T-helper 2 cell treated with Interferon-gamma antibody and Interleukin-4, amounts not matched to agents 5 μg/mL and 100 μg/mL, for 36 hours (primary cell): Measurements from ENCODE around the gene CALML5.

Experiments
- DNase-seq: peaks from one replicate; pipeline ENCODE4 v3.0.0; 2021; ENCODE audit warnings: low spot score
- H3K27ac Mint-ChIP-seq: one replicate; pipeline ENCODE4 v1.8.0; 2021; ENCODE audit warnings: mild to moderate bottlenecking, mixed read lengths
- H3K27me3 Mint-ChIP-seq: one replicate; pipeline ENCODE4 v1.8.0; 2021; ENCODE audit warnings: low read depth, mixed read lengths
- H3K36me3 Mint-ChIP-seq: one replicate; pipeline ENCODE4 v1.8.0; 2021; ENCODE audit warnings: low read depth, mixed read lengths
- H3K4me1 Mint-ChIP-seq: one replicate; pipeline ENCODE4 v1.8.0; 2021; ENCODE audit warnings: low read depth, mixed read lengths
- H3K4me3 Mint-ChIP-seq: one replicate; pipeline ENCODE4 v1.8.0; 2022; ENCODE audit warnings: mild to moderate bottlenecking, moderate library complexity, mixed read lengths
- H3K9me3 Mint-ChIP-seq: one replicate; pipeline ENCODE4 v1.8.0; 2021; ENCODE audit warnings: mixed read lengths

The CALML5 gene

DNA sequence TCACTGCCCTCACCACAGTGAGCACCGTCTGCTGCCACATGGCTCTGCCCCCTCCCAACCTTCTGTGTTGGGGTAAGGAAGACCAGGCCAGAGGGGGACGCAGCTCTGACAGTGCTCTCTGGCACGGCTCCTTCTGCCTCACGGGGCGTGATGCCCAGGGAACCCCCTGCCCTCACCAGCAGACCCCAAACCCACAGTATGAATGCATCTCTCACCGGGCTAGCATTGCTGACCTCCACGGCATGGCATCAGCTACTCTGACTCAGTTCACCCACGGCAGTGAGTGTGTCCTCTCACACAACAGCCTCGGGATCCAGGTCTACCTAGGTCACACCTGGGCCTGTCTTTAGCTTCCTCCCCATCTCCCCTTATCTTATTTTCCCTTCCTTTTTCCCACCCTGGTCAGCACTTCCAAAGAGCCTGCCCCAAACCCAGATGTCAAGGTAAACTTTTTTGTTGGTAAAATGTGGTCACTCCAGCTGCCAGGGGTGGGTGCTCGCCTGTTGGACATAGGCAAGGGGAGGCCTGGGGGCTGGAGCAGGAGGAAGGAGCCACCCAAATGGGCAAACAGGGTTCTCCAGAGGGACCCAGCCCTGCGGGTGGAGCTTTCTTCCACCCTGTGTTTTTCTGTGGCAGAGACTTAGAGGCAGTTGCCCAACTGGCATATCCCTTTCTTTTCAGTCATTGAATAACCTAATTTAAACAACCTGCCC is 29.8 kb upstream of the CALML5 start:
- no peaks in the 10 kb centered on the region for H3K27me3 Mint-ChIP-seq
- H3K4me1 Mint-ChIP-seq, result no peaks in the 10 kb centered on the region
- H3K36me3 Mint-ChIP-seq, result no peaks in the 10 kb centered on the region
- no peak overlapping the region for H3K27ac Mint-ChIP-seq
- H3K4me3 Mint-ChIP-seq, result no peak overlapping the region
- no peaks in the 10 kb centered on the region for H3K9me3 Mint-ChIP-seq
- no peak for DNase-seq

DNA sequence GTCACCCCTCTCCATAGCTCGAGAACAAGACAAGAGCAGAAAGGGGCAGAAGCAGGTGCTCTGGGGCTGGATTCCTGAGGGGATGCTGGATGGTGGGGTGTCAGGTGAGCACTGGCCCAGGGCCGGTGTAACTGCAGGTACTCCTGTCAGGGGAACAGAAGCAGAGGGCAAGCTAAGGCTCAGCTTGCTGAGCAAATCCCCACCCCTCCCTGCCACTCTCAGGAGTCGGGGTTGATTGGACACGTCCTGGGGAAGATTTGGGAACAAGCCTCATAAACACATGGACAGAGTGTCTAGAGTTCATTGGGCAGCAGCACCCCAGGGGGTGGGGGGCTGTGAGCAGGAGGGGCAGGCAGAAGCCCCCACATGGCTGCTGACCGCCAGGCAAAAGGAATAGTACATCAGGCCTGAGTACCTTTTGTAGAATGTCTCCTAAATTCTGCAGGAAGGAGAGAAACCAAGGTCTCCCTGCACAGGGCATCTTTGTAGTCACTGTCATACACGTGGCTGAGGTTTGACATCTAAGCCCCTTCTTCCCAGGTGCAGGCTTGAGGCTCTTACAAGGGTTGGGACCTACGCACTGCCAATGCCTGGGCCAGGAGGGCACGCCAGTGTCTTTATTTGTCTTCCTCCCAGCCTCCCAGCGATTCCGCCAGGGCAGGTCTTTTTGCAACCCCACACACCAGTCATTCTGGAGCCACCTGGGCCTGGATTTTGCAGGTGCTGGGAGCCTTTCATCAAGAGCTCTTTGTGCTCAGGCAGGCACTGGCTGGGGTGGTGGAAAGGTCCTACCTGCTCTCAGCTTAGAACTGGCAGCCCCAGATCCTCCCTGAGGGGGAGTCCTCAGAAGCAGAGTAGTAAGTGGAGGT is 28.2 kb upstream of the CALML5 start:
- Mint-ChIP-seq H3K27me3 (no peaks in the 10 kb centered on the region), H3K4me1 (no peaks in the 10 kb centered on the region), H3K36me3 (no peaks in the 10 kb centered on the region), H3K4me3 (no peak overlapping the region), H3K9me3 (no peaks in the 10 kb centered on the region), H3K27ac (no peak overlapping the region)
- DNase-seq, result no peak

DNA sequence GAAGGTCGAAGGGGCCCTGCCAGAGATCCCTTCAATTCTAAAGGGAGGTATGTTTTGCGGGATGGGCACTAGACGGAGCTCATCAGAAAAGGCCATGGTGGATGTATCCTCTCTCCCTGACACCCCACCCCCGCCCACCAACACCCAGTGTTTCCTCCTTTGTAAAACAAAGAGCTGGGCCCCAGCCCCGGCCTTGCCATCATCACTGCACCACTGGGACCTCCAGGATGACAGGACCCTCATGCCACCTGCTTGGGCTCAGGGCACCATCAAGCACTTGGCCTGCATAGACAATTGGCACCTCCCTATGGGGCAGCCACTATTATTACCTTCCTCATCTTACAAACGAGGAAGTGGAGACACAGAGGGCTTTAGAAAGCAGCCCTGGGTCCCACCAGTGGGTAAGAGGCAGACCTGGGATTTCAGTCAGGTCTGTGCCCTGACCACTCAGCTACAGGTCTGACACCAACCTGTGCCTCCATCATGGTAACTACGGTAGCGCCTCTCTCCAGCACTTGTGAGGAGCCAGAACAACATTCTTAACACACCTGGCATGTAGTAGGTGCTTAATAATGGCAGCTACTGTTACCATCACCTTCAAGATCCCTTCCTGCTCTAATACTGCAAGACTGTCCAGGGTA is 27.4 kb upstream of the CALML5 start:
- no peak for DNase-seq
- H3K4me3 Mint-ChIP-seq, result no peak overlapping the region
- H3K27me3 Mint-ChIP-seq, result no peaks in the 10 kb centered on the region
- H3K4me1 Mint-ChIP-seq, result no peaks in the 10 kb centered on the region
- no peaks in the 10 kb centered on the region for H3K9me3 Mint-ChIP-seq
- H3K27ac Mint-ChIP-seq, result no peak overlapping the region
- H3K36me3 Mint-ChIP-seq, result no peaks in the 10 kb centered on the region

DNA sequence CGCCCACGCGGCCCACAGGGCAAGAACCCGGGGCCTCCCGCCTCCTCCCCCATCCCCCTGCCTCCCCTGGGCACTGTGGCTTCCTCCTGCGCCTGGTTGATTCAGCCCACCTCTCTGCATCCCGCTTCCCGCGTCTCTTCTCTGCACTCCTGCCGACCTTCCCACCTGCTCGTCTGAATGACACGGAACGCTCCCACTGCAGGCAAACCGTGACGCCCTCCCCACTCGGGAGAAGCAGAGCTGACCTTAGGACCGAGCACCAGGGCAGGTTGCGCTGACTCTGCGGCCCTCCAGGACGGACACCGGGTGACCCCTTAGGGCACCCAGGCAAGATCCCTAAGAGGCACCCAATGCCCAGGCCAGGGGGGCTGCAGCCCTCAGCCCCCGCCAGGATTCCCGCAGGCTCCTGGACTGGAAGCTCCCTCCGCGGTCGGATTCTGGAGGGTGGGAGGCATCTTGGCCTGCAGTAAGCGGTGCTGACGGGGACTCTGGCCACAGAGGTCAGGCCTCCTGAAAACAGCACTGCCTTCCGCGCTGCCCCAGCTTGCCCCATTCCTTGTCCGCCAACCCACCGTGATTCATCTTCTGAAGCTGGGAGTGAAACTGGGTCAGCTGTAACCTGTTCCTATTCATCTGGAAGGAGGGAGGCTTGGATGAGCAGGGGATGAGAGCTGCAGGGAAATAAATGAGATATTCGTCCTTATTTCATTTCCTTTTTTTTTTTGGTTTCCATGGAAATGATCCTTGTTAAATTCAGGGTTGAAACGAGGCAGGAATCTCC is 26.4 kb upstream of the CALML5 start:
- no peaks in the 10 kb centered on the region for H3K27me3 Mint-ChIP-seq
- no peaks in the 10 kb centered on the region for H3K36me3 Mint-ChIP-seq
- H3K27ac Mint-ChIP-seq, result no peak overlapping the region
- H3K4me1 Mint-ChIP-seq, result no peaks in the 10 kb centered on the region
- DNase-seq, result no peak
- no peaks in the 10 kb centered on the region for H3K9me3 Mint-ChIP-seq
- no peak overlapping the region for H3K4me3 Mint-ChIP-seq

- no peak within 1 kb of the TSS for H3K4me3 Mint-ChIP-seq
- no peaks in the 10 kb centered on the region for H3K36me3 Mint-ChIP-seq
- H3K9me3 Mint-ChIP-seq, result no peaks in the 10 kb centered on the region
- no peak within 1 kb of the TSS for H3K27ac Mint-ChIP-seq
- DNase-seq, result no peak
- no peaks in the 10 kb centered on the region for H3K4me1 Mint-ChIP-seq
- no peaks in the 10 kb centered on the region for H3K27me3 Mint-ChIP-seq
Observed at GRCh38 chr10:5524641-5525560, 25.5 kb upstream of the CALML5 start, which contains the start of gene CALML3. TSS of gene CALML3 (plus strand) at chr10:5524961. CDS start at chr10:5525086, 125 bp downstream.

DNA sequence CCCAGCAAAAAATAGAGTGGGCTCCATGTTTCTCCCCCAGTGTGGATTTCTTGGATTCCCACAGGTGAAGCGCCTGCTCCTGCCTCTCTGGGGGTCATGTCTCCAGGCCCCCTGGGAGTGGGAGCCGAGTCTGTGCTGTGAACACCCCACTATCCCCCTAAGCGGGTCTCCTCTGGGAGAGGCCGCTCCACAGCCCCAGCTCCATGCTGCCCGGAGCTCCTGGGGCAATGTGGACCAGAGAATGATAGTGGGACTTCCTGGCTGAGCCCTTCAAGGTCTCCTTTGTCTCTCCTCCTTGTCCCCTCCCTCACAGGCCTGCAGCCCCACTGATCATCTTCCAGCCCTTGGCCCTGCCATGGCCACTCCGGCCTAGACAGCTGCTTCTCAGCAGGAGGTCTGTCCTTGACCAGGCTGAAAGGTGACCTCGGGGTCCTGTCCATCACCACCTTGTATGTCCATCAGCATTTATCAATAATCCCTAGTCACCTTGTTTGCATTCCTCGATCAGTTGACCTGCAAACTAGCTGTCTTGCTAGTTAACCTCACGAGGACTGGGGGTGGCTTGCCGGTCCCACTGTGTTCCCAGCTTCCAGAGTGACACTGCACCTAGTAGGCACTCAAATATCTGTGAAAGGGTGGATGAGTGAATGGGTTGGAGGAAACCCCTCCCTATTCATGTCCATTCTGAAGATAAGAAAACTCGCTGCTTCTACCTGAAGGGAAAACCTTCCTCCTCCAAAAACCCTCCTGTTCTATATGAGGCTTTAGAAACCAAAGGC is 24.6 kb upstream of the CALML5 start:
- Mint-ChIP-seq H3K27me3 (peaks cover 3% of the 10 kb centered on the region), H3K36me3 (no peaks in the 10 kb centered on the region), H3K9me3 (no peaks in the 10 kb centered on the region), H3K4me3 (no peak overlapping the region), H3K27ac (no peak overlapping the region), H3K4me1 (no peaks in the 10 kb centered on the region)
- DNase-seq, result no peak

- Mint-ChIP-seq H3K4me1 (no peaks in the 10 kb centered on the region), H3K36me3 (no peaks in the 10 kb centered on the region), H3K27ac (no peak overlapping the region), H3K9me3 (no peaks in the 10 kb centered on the region), H3K4me3 (no peak overlapping the region), H3K27me3 (peaks cover 5% of the 10 kb centered on the region)
- no peak for DNase-seq
Observed at GRCh38 chr10:5522913-5523560, 23.7 kb upstream of the CALML5 start.

- Mint-ChIP-seq H3K4me3 (no peak overlapping the region), H3K4me1 (no peaks in the 10 kb centered on the region), H3K36me3 (no peaks in the 10 kb centered on the region), H3K27ac (no peak overlapping the region), H3K27me3 (peaks cover 15% of the 10 kb centered on the region), H3K9me3 (no peaks in the 10 kb centered on the region)
- no peak for DNase-seq
Observed at GRCh38 chr10:5519054-5519453, 19.7 kb upstream of the CALML5 start.

DNA sequence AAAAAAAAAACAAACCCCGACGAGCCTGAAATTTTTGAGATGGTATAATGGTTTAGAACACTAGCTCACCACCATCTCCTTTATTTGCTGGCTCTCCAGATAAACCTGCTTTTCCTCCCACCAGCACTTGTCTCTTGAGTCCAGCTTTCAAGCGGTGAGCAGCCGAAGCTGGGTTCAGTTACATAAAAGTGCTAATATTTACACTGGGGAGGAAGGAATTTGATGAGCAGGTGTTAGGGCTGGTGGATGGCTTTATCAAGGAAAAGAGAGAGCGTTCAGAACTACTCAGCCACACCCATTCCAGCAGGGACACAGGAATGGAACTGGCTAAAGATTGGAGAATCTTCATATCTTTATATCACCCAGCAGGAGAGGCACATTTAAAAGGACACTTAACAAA is 18.8 kb upstream of the CALML5 start:
- no peak for DNase-seq
- Mint-ChIP-seq H3K9me3 (no peaks in the 10 kb centered on the region), H3K4me1 (peaks cover 4% of the 10 kb centered on the region), H3K27me3 (peaks cover 17% of the 10 kb centered on the region), H3K27ac (no peak overlapping the region), H3K36me3 (no peaks in the 10 kb centered on the region), H3K4me3 (no peak overlapping the region)

DNA sequence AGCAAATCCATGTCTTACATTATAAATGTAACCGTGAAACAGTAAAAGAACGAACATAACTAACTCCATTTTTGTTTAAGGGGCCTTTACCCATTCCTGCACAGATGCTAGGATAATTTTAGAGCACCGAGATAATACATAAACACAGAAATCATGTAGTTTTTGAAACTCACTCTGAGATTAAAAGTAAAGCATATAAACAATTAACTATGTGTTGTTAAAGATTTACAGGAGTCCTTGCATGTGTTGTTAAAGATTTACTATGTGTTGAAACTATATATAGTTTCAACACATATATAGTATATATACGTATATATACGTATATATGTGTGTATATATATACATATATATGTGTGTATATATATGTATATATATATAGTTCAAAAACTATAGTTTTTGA is 18.2 kb upstream of the CALML5 start:
- no peaks in the 10 kb centered on the region for H3K36me3 Mint-ChIP-seq
- no peak overlapping the region for H3K27ac Mint-ChIP-seq
- no peak overlapping the region for H3K4me3 Mint-ChIP-seq
- H3K27me3 Mint-ChIP-seq, result peaks cover 17% of the 10 kb centered on the region
- H3K9me3 Mint-ChIP-seq, result no peaks in the 10 kb centered on the region
- peaks cover 7% of the 10 kb centered on the region for H3K4me1 Mint-ChIP-seq
- DNase-seq, result no peak

DNA sequence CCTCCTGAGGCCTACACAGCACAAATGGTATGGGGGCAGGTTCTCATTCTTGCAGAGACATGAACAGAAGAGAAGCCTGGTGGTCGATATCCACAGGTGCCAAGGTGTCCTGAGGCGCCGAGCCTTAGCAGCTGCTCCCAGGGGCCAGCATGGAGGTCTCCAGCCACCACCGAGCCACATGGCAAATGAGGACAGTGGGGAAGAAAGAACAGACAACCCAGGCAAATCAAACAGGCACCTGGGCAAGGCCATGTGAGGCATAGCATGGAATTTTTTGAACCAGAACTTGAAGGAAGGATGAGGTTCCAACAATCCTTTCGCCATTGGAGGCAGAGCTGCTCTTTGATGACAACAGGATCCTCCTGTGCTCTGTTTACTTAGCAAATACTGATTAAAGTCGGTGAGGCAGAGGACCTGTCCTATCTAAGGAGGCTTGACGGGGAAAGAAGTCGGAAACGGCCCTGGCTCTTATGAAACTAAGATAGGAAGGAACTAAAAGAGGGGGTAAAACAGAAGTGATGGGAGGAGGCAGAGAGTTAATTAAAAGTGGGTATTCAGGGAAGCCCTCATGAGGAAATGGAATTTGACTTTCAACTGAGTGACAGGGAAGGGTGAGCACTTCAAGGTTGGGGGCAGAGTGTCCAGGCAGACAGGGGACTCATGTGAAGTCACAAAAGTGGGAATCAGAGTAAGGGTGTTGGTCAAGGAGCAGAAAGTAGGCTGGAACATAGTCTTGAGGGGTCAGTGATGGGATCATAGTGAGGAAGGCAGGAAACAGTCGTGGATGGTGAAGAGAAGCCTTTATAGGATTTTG is 16.8 kb upstream of the CALML5 start:
- Mint-ChIP-seq H3K27ac (no peak overlapping the region), H3K36me3 (no peaks in the 10 kb centered on the region), H3K27me3 (peaks cover 19% of the 10 kb centered on the region), H3K9me3 (no peaks in the 10 kb centered on the region), H3K4me3 (no peak overlapping the region), H3K4me1 (peaks cover 7% of the 10 kb centered on the region)
- no peak for DNase-seq
